Karpas-422 (cell line): Measurements from ENCODE around the gene SHISAL1. TPM values are rescaled to one million over a fixed set of nuclear protein-coding genes. Genes with fewer than 3 reads are reported as not detected.

Source experiments
- DNase-seq: peaks from one replicate; pipeline ENCODE4 v3.0.0-alpha.2; 2015
- H2AFZ ChIP-seq: fragments of 200-600 bp; sonication (generic); 2 replicates; pipeline ENCODE4 v1.6.1; 2014; ENCODE audit warnings: antibody characterized with exemption, low read length, mixed read lengths
- H3K27ac ChIP-seq: fragments of 200-600 bp; sonication (generic); 2 replicates; pipeline ENCODE4 v1.5.1; 2014; ENCODE audit warnings: mild to moderate bottlenecking, low read length, moderate library complexity
- H3K27me3 ChIP-seq: fragments of 200-600 bp; sonication (generic); 2 replicates; pipeline ENCODE4 v1.6.1; 2014; ENCODE audit warnings: low read length, mixed read lengths
- H3K36me3 ChIP-seq: fragments of 200-600 bp; sonication (generic); 2 replicates; pipeline ENCODE4 v1.6.1; 2014; ENCODE audit warnings: low read length, mixed read lengths; ENCODE audit not compliant: insufficient read depth
- H3K4me1 ChIP-seq: fragments of 200-600 bp; sonication (generic); 2 replicates; pipeline ENCODE4 v1.6.1; 2014; ENCODE audit warnings: mild to moderate bottlenecking, low read length, mixed read lengths
- H3K4me2 ChIP-seq: fragments of 200-600 bp; sonication (generic); 2 replicates; pipeline ENCODE4 v1.6.1; 2014; ENCODE audit warnings: low read length, low read depth, mild to moderate bottlenecking; ENCODE audit not compliant: poor library complexity, severe bottlenecking
- H3K4me3 ChIP-seq: fragments of 200-600 bp; sonication (generic); 2 replicates; pipeline ENCODE4 v1.5.1; 2014; ENCODE audit warnings: mild to moderate bottlenecking, antibody characterized with exemption, low read length, mixed read lengths
- H3K79me2 ChIP-seq: fragments of 200-600 bp; sonication (generic); 2 replicates; pipeline ENCODE4 v1.6.1; 2014; ENCODE audit warnings: mild to moderate bottlenecking, low read length, mixed read lengths
- H3K9ac ChIP-seq: fragments of 200-600 bp; sonication (generic); 2 replicates; pipeline ENCODE4 v1.6.0; 2014; ENCODE audit warnings: low read length
- H3K9me2 ChIP-seq: fragments of 200-600 bp; sonication (generic), shearing (Covaris generic); replicated peaks from 2 replicates; pipeline ENCODE4 v1.6.0; 2014; ENCODE audit warnings: mild to moderate bottlenecking, low read length, moderate library complexity; ENCODE audit not compliant: insufficient read depth
- H3K9me3 ChIP-seq: fragments of 300-700, 200-600 bp; sonication (generic); 2 replicates; pipeline ENCODE4 v1.6.1; 2014; ENCODE audit warnings: low read length, mixed read lengths
- H4K20me1 ChIP-seq: fragments of 200-600 bp; sonication (generic); 2 replicates; pipeline ENCODE4 v1.6.1; 2014; ENCODE audit warnings: mild to moderate bottlenecking, antibody characterized with exemption, low read length, low read depth; ENCODE audit not compliant: insufficient read depth
- total RNA-seq: library from RNA; depleted of rRNA; stranded (reverse); fragments of >200 nt; shearing (Covaris generic); gene quantifications from 2 replicates; pipeline ENCODE4 v1.2.3, GENCODE V29; 2014; ENCODE audit warnings: low replicate concordance

Gene SHISAL1
- total RNA-seq, 1 experiment from 2014 or later, result not detected

DNA sequence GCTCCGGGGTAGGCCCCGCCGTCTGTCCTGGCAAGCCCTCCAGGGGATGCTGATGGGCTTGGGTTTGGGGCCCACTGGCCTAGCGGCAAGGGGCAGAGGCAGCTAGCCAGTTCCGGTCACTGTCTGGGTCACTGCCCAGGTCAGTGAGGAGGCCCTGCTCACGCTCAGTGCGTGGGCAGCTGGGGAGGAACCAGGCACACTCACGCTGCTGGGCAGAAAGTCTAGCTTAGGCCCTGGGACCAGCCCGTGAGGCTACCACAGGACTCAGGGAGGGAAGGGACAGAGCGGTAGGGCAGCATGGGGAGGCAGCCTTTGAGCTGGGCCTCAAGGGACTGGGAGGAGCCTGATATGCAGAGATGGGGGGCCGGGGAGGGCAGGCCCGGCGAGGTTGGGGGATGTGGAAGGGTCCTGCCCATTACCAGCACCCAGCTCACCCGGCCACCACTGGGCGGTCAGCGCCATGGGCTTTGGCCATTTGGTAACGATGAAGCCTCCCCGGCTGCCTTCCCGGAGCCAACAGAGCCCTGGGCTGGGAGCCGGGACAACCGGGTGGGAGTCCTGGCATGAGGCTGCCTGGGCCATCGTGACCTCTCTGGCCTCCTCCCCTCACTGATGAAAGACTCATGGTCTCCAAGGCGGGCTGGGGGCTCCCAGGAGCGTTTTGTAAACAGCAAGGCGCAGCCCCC, 14.2 kb downstream of the SHISAL1 start:
- Histone ChIP-seq H4K20me1 (0 out of 2 replicates have a peak, but pooled peaks cover 3% of the 10 kb centered on the region), H3K4me1 (no peaks in the 10 kb centered on the region), H2AFZ (no peak overlapping the region), H3K79me2 (no peaks in the 10 kb centered on the region), H3K9me2 (no peaks in the 10 kb centered on the region), H3K4me2 (no peak overlapping the region), H3K4me3 (no peak overlapping the region), H3K9me3 (no peaks in the 10 kb centered on the region), H3K36me3 (no peaks in the 10 kb centered on the region), H3K27ac (no peak overlapping the region), H3K9ac (no peak overlapping the region), H3K27me3 (no peaks in the 10 kb centered on the region)
- no peak for DNase-seq

DNA sequence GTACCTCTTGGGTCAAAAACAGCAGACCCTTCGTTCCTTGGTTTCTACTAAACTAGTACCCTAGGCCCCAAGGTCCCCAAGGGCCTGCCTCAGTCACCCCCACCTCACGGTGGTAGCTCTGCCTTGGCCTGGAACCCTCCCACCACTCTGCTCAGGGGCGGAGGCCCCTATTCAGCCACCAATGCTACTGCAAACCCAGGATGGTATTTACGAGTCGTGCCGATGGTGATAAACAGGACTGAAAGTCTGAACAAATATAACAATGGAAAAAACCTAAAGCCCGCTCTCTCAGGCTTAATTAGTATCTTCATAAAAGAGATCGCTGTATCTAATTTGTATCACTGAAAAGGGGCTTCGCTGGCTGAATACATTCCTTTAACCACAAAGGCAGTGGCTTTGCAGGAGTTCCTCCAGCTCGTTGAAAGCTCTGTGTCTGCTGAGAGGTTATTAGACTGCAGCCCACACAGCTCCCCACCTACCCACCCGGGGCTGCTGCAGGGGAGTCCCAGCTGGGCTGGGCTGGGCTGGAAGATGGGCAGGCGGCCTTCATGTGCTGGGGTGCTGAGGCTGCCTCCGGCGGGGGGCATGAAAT, 15.2 kb downstream of the SHISAL1 start:
- H3K36me3 ChIP-seq, result no peaks in the 10 kb centered on the region
- no peak overlapping the region for H3K4me2 ChIP-seq
- no peaks in the 10 kb centered on the region for H3K27me3 ChIP-seq
- no peak overlapping the region for H3K9ac ChIP-seq
- no peak overlapping the region for H3K4me3 ChIP-seq
- no peak for DNase-seq
- H3K4me1 ChIP-seq, result no peaks in the 10 kb centered on the region
- H4K20me1 ChIP-seq, result 0 out of 2 replicates have a peak, but pooled peaks cover 3% of the 10 kb centered on the region
- H3K79me2 ChIP-seq, result no peaks in the 10 kb centered on the region
- H3K9me2 ChIP-seq, result no peaks in the 10 kb centered on the region
- H3K9me3 ChIP-seq, result no peaks in the 10 kb centered on the region
- no peak overlapping the region for H3K27ac ChIP-seq
- no peak overlapping the region for H2AFZ ChIP-seq

DNA sequence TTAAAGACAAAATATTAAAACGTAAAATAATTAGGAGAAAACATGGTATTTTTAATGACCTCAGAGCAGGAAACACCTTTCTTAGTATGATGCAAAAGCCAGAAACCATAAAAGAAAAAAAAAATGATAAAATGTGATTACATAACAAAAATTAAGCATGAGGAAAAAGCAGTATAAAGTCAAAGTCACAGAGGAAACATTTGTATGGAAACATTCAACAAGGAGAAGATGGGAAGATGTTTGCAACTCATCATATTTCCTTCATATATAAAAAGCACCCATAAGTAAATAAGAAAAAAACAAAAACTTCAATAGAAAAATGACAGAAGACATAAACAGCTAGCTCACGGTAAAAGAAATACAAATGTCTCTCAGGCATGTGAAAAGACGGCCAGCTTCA, 17.3 kb downstream of the SHISAL1 start:
- H3K4me3 ChIP-seq, result no peak overlapping the region
- 0 out of 2 replicates have a peak, but pooled peaks cover 3% of the 10 kb centered on the region for H4K20me1 ChIP-seq
- H3K79me2 ChIP-seq, result no peaks in the 10 kb centered on the region
- no peaks in the 10 kb centered on the region for H3K27me3 ChIP-seq
- H3K27ac ChIP-seq, result no peak overlapping the region
- no peak for DNase-seq
- no peak overlapping the region for H3K4me2 ChIP-seq
- no peaks in the 10 kb centered on the region for H3K4me1 ChIP-seq
- H3K9ac ChIP-seq, result no peak overlapping the region
- no peaks in the 10 kb centered on the region for H3K36me3 ChIP-seq
- no peaks in the 10 kb centered on the region for H3K9me3 ChIP-seq
- H3K9me2 ChIP-seq, result no peaks in the 10 kb centered on the region
- H2AFZ ChIP-seq, result no peak overlapping the region

DNA sequence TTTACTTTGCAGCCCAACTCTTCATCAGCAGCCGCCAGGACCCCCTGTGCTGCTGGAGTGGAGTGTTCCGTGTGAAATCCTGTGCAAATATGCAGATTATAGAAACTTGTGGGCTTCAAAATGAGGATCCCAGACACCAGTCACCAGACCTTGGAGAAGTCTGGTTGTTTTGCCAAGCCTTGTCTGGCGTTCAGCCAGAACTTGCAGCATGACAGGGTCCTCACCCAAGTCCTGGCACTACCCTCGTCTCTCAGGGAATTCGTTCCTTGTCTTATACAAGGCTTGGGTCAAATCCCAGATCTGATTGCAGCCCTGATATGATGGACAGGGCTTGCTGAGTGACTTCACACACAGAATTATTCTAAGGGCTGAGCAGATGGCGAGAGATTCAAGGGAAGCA, 18.9 kb downstream of the SHISAL1 start:
- Histone ChIP-seq H3K9me3 (no peaks in the 10 kb centered on the region), H3K4me3 (no peak overlapping the region), H3K79me2 (no peaks in the 10 kb centered on the region), H3K4me2 (no peak overlapping the region), H3K9me2 (no peaks in the 10 kb centered on the region), H3K9ac (no peak overlapping the region), H3K4me1 (no peaks in the 10 kb centered on the region), H3K27ac (no peak overlapping the region), H3K27me3 (no peaks in the 10 kb centered on the region), H3K36me3 (no peaks in the 10 kb centered on the region), H2AFZ (no peak overlapping the region), H4K20me1 (0 out of 2 replicates have a peak, but pooled peaks cover 3% of the 10 kb centered on the region)
- no peak for DNase-seq

DNA sequence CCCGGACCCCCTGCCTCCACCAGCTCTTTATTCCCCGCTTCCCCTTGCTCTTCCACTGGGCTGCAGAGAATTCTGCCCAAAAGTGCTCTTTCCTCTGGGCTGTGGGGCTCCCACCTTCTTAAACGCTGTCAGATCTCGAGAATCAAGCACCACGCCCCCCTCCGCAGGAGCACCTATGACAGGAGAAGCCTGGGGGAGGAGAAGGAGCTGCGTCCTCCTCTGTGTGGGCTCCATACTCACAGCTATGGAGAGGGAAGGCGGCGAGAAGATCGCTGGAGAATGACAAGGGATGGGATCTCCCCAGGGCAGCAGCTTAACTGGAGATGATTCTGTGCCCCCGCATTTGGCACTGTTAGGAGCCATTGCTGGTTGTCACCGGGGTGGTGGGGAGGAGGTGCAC, 19.7 kb downstream of the SHISAL1 start:
- no peaks in the 10 kb centered on the region for H3K4me1 ChIP-seq
- no peaks in the 10 kb centered on the region for H3K9me3 ChIP-seq
- H3K79me2 ChIP-seq, result no peaks in the 10 kb centered on the region
- DNase-seq, result no peak
- no peaks in the 10 kb centered on the region for H3K27me3 ChIP-seq
- H3K4me2 ChIP-seq, result no peak overlapping the region
- H3K9ac ChIP-seq, result no peak overlapping the region
- no peaks in the 10 kb centered on the region for H3K36me3 ChIP-seq
- no peak overlapping the region for H3K27ac ChIP-seq
- H4K20me1 ChIP-seq, result no peaks in the 10 kb centered on the region
- H2AFZ ChIP-seq, result no peak overlapping the region
- no peaks in the 10 kb centered on the region for H3K9me2 ChIP-seq
- H3K4me3 ChIP-seq, result no peak overlapping the region

DNA sequence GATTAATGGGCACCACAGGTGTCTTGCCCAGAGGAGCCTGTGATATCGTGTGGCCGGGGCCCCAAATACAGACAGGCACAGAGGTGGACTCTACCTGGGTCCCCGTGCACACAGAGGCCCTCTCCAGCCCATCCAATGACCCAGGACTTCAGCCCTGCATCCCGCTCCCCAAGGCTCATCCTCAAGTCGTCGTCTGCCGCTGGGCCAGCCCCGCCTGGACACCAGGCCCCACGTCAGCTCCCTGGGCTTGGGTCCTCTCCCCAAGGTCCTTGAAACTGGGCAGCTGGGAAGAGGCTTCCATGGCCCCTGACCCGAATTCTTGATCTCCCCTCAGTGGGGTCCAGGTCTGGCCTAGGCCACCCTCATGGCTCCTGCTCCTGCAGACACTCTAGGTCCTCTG, 20.2 kb downstream of the SHISAL1 start:
- Histone ChIP-seq H3K4me3 (no peak overlapping the region), H2AFZ (no peak overlapping the region), H3K27me3 (no peaks in the 10 kb centered on the region), H3K9me2 (no peaks in the 10 kb centered on the region), H3K9ac (no peak overlapping the region), H3K79me2 (no peaks in the 10 kb centered on the region), H3K4me2 (no peak overlapping the region), H4K20me1 (no peaks in the 10 kb centered on the region), H3K9me3 (no peaks in the 10 kb centered on the region), H3K4me1 (no peaks in the 10 kb centered on the region), H3K27ac (no peak overlapping the region), H3K36me3 (no peaks in the 10 kb centered on the region)
- no peak for DNase-seq

DNA sequence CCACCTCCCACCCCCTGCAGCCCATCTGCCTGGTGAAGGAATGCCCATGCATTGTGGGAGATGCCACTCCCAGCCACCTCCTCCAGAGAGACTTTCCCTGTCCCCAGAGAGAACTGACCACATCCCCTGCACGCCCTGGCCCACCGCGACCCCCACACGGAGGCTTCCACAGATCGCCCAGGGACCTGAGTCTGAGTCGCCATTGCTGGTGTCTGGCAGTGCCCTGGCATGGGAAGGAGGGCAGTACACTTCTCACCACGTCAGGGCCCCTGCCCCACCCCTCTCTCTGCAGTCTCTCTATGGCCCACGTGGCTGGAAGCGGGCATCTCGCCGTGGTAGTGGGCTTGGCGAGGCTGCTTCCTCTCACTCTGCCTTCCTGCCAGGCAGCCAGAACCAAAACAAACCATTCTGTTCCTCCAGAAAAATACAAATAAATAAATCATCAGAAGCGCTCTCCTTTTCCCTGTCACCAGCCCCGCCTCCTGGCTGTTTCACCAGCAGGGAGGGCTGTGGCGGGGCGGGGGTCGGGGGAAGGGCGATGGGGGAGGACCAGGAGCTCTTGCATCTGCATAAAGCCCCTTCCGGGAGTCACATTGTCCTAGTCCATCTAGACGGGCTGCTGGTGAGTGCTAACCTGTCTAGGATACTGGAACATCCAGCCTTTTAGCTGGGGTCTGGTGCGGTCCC, 20.9 kb downstream of the SHISAL1 start:
- no peaks in the 10 kb centered on the region for H4K20me1 ChIP-seq
- H3K4me2 ChIP-seq, result no peak overlapping the region
- no peak overlapping the region for H2AFZ ChIP-seq
- no peaks in the 10 kb centered on the region for H3K9me3 ChIP-seq
- DNase-seq, result no peak
- H3K9me2 ChIP-seq, result no peaks in the 10 kb centered on the region
- no peak overlapping the region for H3K27ac ChIP-seq
- no peaks in the 10 kb centered on the region for H3K27me3 ChIP-seq
- no peaks in the 10 kb centered on the region for H3K79me2 ChIP-seq
- no peak overlapping the region for H3K9ac ChIP-seq
- no peaks in the 10 kb centered on the region for H3K4me1 ChIP-seq
- H3K36me3 ChIP-seq, result no peaks in the 10 kb centered on the region
- H3K4me3 ChIP-seq, result no peak overlapping the region

DNA sequence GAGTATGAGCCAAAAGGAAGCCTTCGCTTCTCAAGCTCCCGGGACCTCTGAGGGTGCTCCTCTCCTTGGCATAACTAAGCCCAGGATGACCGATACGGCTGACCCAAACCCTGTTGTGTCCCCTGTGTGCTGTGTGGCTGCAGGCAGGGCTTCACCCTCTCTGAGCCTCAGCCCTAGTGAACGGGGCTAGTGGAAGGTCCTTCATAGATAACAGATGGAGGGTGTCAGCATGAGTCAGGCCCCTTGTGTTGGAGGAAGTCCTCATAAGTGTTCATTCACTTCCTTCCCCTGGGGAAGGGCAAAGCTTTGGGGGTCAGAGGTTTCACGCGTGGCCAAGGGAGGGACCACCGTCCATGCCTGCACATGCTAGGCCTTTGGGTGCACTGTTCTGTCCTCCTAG, 21.5 kb downstream of the SHISAL1 start:
- DNase-seq, result no peak
- no peaks in the 10 kb centered on the region for H3K79me2 ChIP-seq
- no peak overlapping the region for H3K27ac ChIP-seq
- no peaks in the 10 kb centered on the region for H3K27me3 ChIP-seq
- H3K4me3 ChIP-seq, result no peak overlapping the region
- no peaks in the 10 kb centered on the region for H3K36me3 ChIP-seq
- H3K4me2 ChIP-seq, result no peak overlapping the region
- no peaks in the 10 kb centered on the region for H3K9me2 ChIP-seq
- no peaks in the 10 kb centered on the region for H4K20me1 ChIP-seq
- H3K4me1 ChIP-seq, result no peaks in the 10 kb centered on the region
- H3K9ac ChIP-seq, result no peak overlapping the region
- H2AFZ ChIP-seq, result no peak overlapping the region
- no peaks in the 10 kb centered on the region for H3K9me3 ChIP-seq
